Neural progenitor cell (in vitro differentiated cells): Measurements from ENCODE around the gene SEC16B. TPM values are rescaled to one million over a fixed set of nuclear protein-coding genes. Genes with fewer than 3 reads are reported as not detected.

ENCODE experiments used
- DNase-seq: peaks from one replicate; pipeline ENCODE4 v3.0.0-alpha.2; 2016; ENCODE audit warnings: low spot score
- H2AFZ ChIP-seq: fragments of 200-600 bp; sonication (generic); replicated peaks from 2 replicates; pipeline ENCODE4 v1.6.1; 2016; ENCODE audit warnings: antibody characterized with exemption
- H3F3A ChIP-seq: fragments of 200-600 bp; sonication (generic); 2 replicates; pipeline ENCODE4 v1.6.1; 2016; ENCODE audit warnings: antibody characterized with exemption, low read depth
- H3K27ac ChIP-seq: fragments of 200-600 bp; sonication (generic); 2 replicates; pipeline ENCODE4 v1.5.1; 2016; ENCODE audit warnings: mild to moderate bottlenecking
- H3K27me3 ChIP-seq: fragments of 200-600 bp; sonication (generic); 2 replicates; pipeline ENCODE4 v1.6.1; 2016; ENCODE audit warnings: mild to moderate bottlenecking, moderate library complexity
- H3K36me3 ChIP-seq: fragments of 200-600 bp; sonication (generic); 2 replicates; pipeline ENCODE4 v1.5.1; 2016
- H3K4me1 ChIP-seq: fragments of 200-600 bp; sonication (generic); 2 replicates; pipeline ENCODE4 v1.6.1; 2016; ENCODE audit warnings: mixed run types
- H3K4me2 ChIP-seq: fragments of 200-600 bp; sonication (generic); 2 replicates; pipeline ENCODE4 v1.6.1; 2016
- H3K4me3 ChIP-seq: fragments of 200-600 bp; sonication (generic); 2 replicates; pipeline ENCODE4 v1.5.1; 2016
- H3K79me2 ChIP-seq: fragments of 200-600 bp; sonication (generic); 2 replicates; pipeline ENCODE4 v1.6.1; 2016; ENCODE audit warnings: low read depth
- H3K9ac ChIP-seq: fragments of 200-600 bp; sonication (generic); 2 replicates; pipeline ENCODE4 v1.6.1; 2016
- H3K9me3 ChIP-seq: fragments of 200-600 bp; sonication (generic); 2 replicates; pipeline ENCODE4 v1.5.1; 2016; ENCODE audit warnings: low read depth
- H4K20me1 ChIP-seq: fragments of 200-600 bp; sonication (generic); 2 replicates; pipeline ENCODE4 v1.6.1; 2016; ENCODE audit warnings: low read depth
- H3K27ac Mint-ChIP-seq: 3 replicates; pipeline ENCODE4 v1.8.0; 2021; ENCODE audit warnings: mixed read lengths
- H3K27me3 Mint-ChIP-seq: 2 replicates; pipeline ENCODE4 v1.8.0; 2022; ENCODE audit warnings: low read depth, mild to moderate bottlenecking, inconsistent platforms, moderate library complexity, mixed read lengths; ENCODE audit not compliant: insufficient read depth
- H3K36me3 Mint-ChIP-seq: 3 replicates; pipeline ENCODE4 v1.8.0; 2021; ENCODE audit warnings: mixed read lengths
- H3K4me1 Mint-ChIP-seq: 3 replicates; pipeline ENCODE4 v1.8.0; 2021; ENCODE audit warnings: mixed read lengths
- H3K4me3 Mint-ChIP-seq: 3 replicates; pipeline ENCODE4 v1.8.0; 2021; ENCODE audit warnings: mild to moderate bottlenecking, moderate library complexity, mixed read lengths
- H3K9me3 Mint-ChIP-seq: 3 replicates; pipeline ENCODE4 v1.8.0; 2020; ENCODE audit warnings: mixed read lengths
- CTCF ChIP-seq: fragments of 200-600 bp; sonication (generic); IDR thresholded peaks from 2 replicates; pipeline ENCODE4 v1.5.1; 2017; ENCODE audit warnings: antibody characterized with exemption, mild to moderate bottlenecking
- EZH2 ChIP-seq: fragments of 200-600 bp; sonication (generic); IDR thresholded peaks from 2 replicates; pipeline ENCODE4 v1.6.1; 2017; ENCODE audit warnings: antibody characterized with exemption, mild to moderate bottlenecking, moderate library complexity
- EZH2phosphoT487 ChIP-seq: fragments of 200-600 bp; sonication (generic); IDR thresholded peaks from 2 replicates; pipeline ENCODE4 v1.6.1; 2017; ENCODE audit warnings: antibody characterized with exemption
- total RNA-seq: library from RNA; depleted of rRNA; stranded (reverse); fragments of >200 nt; gene quantifications from 2 replicates; pipeline ENCODE4 v1.2.3, GENCODE V29; 2015; ENCODE audit warnings: low replicate concordance

SEC16B gene
- total RNA-seq, 1 donor from 2014 or later = 0.67 TPM

DNA sequence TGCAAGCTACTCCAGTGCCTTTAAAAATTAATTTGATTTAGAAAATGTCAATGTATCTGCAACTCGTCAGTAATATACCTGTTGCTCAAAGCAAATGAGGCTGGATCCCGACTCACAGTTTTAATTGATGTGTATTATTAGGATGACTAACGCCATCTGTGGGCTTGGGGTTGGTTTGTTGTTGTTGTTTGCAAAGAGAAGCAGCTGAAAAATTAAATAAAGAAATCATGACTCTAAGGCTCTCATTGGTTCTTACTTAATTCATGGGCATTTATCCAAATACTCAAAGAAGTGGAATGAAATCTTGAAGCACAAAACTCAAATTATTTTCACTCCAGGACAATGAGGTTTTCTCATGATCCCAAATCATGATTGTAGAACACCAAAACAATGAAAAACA lies 46.4 kb downstream of the SEC16B start:
- H3K9ac ChIP-seq = no peak overlapping the region
- no peak overlapping the region for H3K4me2 ChIP-seq

DNA sequence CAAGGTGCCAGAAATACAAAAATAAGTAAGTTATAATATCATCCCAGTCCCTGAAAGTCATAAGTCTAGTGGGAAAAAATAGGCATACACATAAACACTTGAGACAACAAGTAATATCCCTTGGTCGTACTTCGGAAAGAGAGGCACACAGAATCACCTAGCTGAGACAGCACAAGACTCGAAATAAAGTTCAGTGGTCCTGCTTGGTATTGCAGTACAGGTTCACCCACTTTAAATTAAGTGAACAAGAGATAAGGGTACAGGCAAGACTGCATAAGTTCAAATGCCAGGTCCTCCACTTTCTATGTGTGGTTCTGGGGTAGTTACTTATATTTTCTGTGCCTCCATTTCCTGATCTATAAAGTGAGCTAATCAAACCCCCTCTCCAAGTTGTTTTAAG lies 47.6 kb downstream of the SEC16B start:
- Histone ChIP-seq H3K27me3 (no peaks in the 10 kb centered on the region), H2AFZ (no peak overlapping the region), H3K79me2 (no peaks in the 10 kb centered on the region), H3K9me3 (no peaks in the 10 kb centered on the region), H4K20me1 (no peaks in the 10 kb centered on the region), H3K27ac (no peak overlapping the region), H3K4me2 (no peak overlapping the region), H3K4me1 (peaks cover 7% of the 10 kb centered on the region), H3F3A (no peaks in the 10 kb centered on the region), H3K4me3 (no peak overlapping the region), H3K36me3 (no peaks in the 10 kb centered on the region), H3K9ac (no peak overlapping the region)
- Mint-ChIP-seq H3K27ac (no peak overlapping the region), H3K36me3 (no peaks in the 10 kb centered on the region), H3K4me3 (no peak overlapping the region), H3K4me1 (peaks cover 25% of the 10 kb centered on the region), H3K27me3 (peaks cover 6% of the 10 kb centered on the region), H3K9me3 (no peaks in the 10 kb centered on the region)
- TF ChIP-seq CTCF = peak; percentile 17
- no peak for TF ChIP-seq EZH2
- TF ChIP-seq EZH2phosphoT487 = no peak
- no peak for DNase-seq

More for the DNA sequence above, 46.4 kb downstream of the SEC16B start:
- Histone ChIP-seq H3K27me3 (no peaks in the 10 kb centered on the region), H3K4me1 (peaks cover 12% of the 10 kb centered on the region), H3K9me3 (no peaks in the 10 kb centered on the region), H3K4me3 (no peak overlapping the region), H3K36me3 (no peaks in the 10 kb centered on the region), H3K27ac (no peak overlapping the region), H3F3A (no peaks in the 10 kb centered on the region), H3K79me2 (no peaks in the 10 kb centered on the region), H2AFZ (no peak overlapping the region), H4K20me1 (no peaks in the 10 kb centered on the region)
- Mint-ChIP-seq H3K9me3 (no peaks in the 10 kb centered on the region), H3K36me3 (no peaks in the 10 kb centered on the region), H3K4me1 (peaks cover 36% of the 10 kb centered on the region), H3K27me3 (peaks cover 10% of the 10 kb centered on the region), H3K4me3 (no peak overlapping the region), H3K27ac (no peak overlapping the region)
- no peak for DNase-seq
- TF ChIP-seq EZH2phosphoT487 (no peak), CTCF (no peak), EZH2 (no peak)

GRCh38 chr1:177921590-177921989 lies 48.3 kb downstream of the SEC16B start:
- no peak for DNase-seq

More at GRCh38 chr1:177921590-177921989, 48.3 kb downstream of the SEC16B start:
- Histone ChIP-seq H3K27me3 (no peaks in the 10 kb centered on the region), H3K9me3 (no peaks in the 10 kb centered on the region), H3K27ac (no peak overlapping the region), H4K20me1 (no peaks in the 10 kb centered on the region), H3F3A (no peaks in the 10 kb centered on the region), H3K36me3 (no peaks in the 10 kb centered on the region), H3K4me2 (no peak overlapping the region), H3K4me3 (no peak overlapping the region), H3K4me1 (peaks cover 7% of the 10 kb centered on the region), H2AFZ (no peak overlapping the region), H3K9ac (no peak overlapping the region), H3K79me2 (no peaks in the 10 kb centered on the region)
- H3K27ac Mint-ChIP-seq = no peak overlapping the region
- peaks cover 19% of the 10 kb centered on the region for H3K4me1 Mint-ChIP-seq
- H3K4me3 Mint-ChIP-seq = no peak overlapping the region
- H3K9me3 Mint-ChIP-seq = no peaks in the 10 kb centered on the region
- H3K36me3 Mint-ChIP-seq = no peaks in the 10 kb centered on the region
- peaks cover 6% of the 10 kb centered on the region for H3K27me3 Mint-ChIP-seq
- no peak for TF ChIP-seq EZH2phosphoT487
- TF ChIP-seq EZH2 = no peak
- TF ChIP-seq CTCF = peak; percentile 5
